DMS114 treated with DMSO at 0.1 percent for 48 hours (cell line): ENCODE measurements around the gene IRF5.
"Not testable (repeated sequence)": the region's sequence is repeated elsewhere in the genome, so short reads cannot be mapped to it uniquely, and the experiment has no call there.

Source experiments
- DNase-seq: peaks from one replicate; lab custom pipeline; 2025; ENCODE audit not compliant: unreplicated experiment; lab: John Stamatoyannopoulos, UW

Gene IRF5

DNA sequence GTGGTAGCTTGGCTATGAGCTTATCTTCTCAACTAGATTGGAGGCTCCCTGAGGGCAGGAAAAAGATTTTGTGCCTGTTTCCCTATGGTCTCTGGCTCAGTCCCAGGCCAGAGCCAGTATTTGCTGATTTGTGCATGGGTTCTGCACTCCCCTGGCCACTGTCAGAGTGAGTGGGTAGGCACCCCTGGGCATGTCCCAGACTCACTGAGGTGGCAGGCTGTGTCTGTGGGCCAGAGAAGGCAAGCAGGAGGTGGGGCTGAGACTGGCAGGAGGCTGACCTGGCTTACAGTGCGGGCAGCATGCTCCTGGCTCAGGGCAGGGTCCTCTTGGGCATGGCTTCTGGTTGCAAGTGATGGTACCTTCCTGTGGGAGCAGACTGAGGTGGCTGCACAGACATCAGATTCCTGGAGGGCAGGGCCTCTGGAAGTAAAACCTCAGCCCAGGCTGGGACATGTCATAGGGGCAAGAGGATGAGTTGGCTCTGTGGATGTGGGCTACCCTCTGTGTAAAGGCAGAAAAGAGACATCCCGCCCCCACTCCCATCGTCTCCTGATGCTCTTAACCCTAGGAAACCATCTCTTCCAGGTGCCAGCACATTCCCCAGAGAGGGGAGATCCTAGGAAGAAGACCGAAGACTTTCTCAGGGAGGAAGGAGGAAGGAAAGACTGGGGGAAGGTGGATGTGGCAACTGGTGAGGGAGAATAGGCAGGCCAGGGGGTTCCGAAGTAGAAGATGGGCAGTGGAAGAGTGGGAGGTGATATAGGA is 31.5 kb upstream of the IRF5 start:
- DNase-seq = no peak

DNA sequence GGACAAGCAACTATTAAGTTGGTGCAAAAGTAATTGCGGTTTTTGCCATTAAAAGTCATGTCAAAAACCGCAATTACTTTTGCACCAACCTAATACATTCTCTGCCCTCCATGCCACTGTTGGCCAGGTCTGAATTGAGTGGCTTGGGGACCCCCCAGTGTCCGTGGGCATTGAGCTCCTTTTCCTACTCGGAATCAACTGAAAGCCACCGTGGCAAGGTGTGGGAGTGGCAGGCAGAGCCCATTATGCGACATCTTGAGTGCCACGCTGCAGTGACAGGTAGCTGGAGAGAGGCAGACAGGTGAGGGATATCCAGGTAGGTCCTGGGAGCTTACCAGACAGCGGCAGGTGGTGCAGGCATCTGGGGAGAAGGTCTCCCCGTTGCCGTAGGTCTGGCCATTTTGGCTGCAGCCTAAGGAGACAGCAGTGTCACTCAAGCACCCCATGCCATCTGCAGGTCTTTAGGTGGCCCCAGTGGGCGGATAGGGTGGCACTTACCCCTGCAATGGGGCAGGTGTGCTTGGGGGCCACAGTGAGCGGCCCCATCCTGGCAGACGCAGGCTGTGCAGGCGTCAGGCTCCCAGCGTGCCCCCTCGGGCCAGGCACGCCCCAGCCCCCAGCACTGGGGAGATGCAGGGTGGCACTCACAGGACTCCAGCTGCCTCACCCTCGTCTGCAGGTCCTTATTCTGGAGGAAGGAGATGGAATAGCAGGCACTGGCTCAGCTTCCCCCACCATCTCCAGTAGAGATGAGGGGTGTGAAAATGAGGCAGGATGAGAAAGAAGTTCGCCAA is 30.8 kb upstream of the IRF5 start:
- DNase-seq = no peak

DNA sequence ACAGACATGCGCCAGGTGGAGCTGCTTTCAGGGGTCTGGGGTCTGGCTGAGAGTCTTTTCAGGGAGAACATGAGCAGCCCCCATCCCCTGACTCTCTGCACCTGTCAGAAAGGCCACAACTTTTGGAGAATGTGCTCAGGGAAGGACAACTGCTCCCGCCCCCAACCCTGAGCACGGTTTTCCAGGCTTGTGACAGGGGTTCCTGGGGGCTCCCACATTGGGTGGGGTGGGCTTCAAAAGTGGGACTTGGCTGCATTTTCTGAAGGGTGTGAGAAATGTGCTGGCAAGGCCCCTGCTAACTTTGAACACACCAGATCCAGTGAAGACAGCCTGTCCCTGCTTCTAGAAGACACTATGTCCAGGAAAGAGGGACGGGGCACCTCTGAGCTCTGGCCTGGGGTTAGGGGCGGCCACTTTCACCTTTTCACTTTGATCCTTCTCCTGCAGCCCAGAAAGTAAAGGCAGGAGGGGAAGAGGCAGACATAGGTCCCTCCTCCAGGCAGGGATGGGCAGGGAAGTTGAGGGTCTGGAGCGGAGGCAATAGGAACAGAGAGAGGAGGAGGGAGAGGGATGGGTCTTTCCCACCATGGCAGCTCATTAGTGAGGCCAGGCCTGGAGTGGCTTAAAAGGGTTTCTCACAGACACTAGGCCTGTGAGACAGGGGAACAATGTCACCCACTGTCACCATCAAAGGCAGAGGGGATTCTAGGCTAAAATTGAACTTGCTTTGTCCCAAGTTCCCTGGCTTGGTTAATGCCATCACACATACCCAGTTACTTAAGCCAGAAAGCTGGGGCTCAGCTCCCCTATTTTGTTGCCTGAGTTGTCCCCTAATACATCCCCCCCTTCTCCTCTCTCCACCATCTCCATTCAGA is 28.7 kb upstream of the IRF5 start:
- no peak for DNase-seq

DNA sequence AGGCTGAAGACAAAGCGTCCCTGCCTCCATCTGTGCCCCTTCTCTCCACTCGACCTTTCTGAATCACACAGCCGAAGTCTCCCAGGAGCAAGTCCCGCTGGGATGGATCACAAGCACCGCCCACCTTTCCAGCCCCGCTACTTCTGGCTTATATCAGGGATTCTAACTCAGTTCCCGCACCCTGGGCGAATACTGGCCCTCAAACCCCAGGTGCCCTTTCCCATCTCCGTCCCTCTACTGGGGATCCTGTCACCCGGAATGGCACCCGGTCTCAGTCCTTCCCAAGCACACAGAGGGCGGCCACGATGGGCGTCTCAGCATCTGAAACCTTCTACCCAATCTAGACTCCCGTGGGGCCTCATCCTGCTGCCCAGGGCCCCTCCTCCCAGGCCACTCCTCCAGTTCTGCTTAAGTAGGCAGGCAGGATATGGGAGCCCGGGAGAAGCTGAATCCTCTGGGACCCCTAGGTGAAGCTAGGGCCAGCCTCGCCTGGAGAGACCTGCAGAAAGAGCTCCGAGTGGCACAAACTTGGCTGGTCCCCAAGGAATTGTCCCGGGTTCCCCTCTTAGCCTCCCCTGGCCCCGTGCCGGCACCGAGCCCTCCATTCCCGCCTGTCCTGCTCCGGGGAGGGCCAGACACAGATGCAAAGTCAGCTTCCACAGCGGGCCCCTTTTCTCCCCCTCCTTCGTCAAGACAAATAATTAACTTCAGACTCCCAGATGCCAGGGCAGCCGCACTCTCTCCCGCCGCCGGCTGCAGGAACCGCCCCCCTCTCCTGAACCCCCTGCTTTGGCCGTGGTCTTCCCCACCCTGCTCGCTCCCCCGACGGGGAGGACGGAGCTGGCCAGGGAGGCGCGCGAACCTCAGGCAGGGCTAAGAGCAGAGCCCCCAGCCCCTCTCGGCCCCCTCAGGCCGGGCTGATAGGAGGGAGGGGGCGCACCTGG is 27.8 kb upstream of the IRF5 start:
- no peak for DNase-seq

DNA sequence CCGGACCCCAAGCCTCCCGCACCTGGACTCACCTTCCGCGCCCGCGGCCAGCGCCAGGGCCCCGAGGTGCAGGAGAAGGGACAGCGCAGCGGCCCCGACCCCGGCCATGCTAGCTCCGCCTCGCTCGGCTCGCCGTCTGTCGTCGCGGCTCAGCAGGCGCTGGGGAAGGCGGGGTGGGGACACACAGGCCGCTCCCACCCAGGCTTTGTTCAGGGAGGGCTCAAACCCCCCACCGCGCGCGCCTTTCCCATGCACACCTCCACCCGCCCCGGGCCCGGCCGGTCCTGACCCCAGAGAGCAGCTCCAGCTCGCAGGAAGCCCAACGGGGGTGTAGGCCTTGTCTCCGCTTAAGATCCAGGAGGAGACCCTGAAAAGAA is 27.2 kb upstream of the IRF5 start, which contains the start of gene KCP:
Gene KCP, minus strand, starts transcription at position 141 of the 377 bp plus-strand sequence. Its CDS starts 33 bp downstream, at position 108.
- DNase-seq = no peak

DNA sequence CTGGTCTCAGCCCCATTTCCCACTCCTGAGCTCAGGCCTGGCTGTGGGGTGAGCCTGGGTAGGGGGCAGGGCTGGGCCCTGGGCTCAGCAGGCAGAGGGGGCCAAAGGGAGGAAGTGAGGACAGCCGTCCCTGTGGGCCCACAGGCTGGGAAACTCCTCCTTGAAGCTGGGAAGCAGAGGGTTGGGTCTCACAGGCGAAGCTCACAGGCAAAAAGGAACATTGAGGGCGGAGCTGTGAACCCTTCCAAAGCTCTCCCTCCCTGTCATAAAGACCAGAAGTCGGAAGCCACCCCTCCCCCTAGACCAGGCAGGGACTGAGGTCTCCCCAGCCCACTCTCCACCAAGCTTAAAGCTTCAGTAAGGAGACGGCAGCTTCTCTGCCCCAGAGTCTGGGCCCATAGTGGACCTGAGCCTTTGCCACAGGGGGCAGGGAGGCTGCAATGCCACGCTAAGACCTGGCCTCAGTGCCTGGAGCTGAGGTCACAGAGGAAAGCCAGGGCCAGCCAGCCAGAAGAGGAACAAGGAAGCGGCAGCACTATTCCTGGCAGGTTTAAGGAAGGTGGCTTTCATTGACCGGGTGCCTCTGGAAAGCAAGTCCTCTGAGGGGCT is 26.2 kb upstream of the IRF5 start:
- no peak for DNase-seq

DNA sequence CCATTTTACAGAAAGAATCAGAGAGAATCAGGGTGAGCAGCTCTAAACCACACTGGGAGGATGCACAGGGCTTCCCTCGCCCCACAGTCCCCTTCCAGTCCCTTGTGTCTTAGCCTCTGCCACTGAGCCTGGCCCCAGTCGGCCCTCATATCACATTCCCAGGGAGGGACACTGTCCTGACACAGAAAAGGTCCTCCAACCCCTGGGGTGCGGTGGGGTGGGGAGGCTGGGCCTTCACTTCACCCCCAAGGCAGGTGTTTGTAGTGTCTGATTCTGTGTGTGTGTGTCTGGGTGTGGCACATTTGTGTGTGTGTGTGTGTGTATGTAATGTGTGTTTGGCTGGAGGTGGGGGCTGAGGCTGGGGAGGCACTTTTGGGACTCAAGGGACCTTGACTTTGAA is 25.4 kb upstream of the IRF5 start:
- no peak for DNase-seq

DNA sequence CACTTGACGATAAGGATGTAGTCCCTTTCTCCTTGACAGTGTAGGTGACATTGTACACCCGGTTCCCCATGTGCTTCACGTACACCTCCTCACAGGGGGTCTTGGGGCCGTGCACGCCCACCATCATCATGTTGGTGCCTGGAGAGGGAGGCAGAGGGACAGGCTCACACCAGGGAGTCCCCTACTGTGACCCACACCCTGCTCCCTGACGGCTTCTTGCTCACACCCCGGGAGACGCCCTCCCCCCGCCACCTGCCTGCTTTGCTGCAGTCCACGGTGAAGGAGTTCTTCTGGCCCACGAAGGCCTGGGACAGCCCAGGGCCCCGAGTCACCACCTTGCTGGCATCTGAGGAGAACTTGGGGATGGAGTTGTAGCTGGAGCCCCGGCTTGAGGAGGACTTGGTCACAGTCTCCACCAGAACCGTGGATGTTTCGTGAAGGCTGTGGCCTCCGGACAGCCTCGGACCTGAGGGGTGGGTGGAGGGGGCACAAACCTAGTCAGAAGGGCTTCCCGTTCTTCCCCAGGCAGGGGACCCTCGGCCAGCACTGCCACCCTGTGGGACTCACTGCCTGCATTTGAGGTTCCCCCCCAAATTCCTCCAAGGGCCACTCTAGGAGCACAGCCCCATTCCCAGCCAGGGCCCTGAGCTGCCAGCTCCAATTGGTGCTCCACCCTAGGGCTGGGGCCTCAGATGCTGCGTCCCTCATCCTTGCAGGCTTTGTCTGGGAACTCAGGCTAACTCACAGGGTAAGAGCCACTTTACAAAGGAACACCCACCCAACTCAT is 24.8 kb upstream of the IRF5 start:
- not testable (repeated sequence) for DNase-seq

DNA sequence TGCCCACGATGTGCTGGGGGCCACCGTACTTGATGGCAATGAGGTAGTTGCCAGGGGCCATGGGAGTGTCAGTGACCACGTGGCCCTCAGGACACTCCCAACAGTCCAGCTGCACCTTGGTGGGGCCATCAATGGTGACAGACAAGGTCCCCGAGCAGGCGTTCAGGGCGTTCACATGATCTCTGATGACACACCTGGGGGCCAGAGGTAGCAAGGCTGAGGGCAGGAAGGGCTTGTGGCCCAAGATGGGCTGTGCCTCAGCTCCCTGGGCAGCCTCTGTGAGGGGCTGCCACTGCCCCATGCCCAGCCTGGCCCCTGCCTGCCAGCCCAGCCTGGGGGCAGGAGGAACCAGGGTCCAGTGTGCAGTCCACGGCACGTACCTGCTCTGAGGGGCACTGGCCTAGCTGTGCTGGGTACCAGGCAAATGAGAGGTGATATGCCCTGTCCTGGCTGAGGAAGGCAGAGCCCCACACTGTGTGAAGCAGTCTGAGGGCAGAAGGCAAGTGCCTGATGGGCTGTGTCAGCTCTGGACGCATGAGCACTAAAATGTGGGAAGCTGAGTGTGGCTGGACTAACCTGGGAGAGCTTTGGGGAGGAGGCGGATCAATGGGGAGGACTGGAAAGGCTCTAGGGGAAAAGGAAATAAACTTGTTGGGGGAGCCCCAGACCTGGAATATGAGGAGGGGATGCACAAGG is 23.7 kb upstream of the IRF5 start:
- DNase-seq = no peak

DNA sequence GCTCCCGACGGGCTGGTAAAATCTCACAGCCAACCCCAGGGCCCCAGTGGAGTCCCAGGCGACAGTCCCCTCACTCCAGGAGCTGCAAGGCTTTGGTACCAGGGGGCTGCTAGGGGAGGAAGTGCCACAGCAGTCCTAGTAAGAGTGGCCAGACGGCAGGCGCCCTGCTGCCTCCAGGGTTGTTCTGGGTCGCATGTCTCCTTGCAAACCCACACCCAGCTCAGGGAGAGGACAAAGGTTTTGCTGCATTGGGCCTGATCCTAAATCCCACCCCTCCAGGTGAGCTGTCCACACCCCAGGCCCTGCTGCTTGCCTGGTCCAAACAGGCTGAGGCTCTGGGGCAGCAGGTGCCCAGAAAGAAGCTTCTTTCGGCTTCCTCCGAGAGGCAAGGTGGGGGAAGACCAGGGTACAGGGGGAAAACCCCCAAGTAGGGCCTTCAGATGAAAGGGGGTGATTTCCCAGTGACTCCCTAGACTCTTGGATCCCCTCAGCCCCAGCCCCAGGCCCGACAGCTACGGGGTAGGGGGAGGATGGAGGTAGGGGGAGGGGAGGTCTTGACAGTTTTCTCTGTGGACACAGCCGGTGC is 23.1 kb upstream of the IRF5 start:
- no peak for DNase-seq

DNA sequence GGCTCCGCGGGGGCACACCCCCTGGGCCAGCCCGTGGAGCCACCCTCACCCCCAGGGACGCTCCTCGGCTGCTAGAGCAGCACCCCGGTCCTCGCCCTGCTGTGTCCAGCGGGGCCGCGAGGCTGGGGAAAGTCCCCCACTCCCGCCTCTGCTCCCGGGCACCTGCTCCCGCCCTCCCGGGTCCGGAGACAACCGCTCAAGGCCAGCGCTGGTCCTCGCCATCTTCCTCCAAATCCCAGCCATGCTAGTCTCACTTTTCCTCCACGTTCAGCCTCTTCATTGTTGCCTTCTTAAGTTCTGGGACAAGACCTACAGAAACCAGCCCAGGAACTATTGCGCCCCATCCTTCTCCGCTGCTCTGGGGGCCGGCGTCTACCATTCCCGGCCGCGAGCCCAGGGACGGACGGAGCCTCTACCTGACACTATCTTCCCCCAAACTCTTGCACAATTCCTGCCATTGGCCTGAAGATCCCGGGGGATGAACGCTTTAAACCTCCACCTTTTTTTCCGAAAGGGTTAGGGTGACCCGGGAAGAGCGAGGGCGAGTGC is 22.4 kb upstream of the IRF5 start:
- DNase-seq = no peak

DNA sequence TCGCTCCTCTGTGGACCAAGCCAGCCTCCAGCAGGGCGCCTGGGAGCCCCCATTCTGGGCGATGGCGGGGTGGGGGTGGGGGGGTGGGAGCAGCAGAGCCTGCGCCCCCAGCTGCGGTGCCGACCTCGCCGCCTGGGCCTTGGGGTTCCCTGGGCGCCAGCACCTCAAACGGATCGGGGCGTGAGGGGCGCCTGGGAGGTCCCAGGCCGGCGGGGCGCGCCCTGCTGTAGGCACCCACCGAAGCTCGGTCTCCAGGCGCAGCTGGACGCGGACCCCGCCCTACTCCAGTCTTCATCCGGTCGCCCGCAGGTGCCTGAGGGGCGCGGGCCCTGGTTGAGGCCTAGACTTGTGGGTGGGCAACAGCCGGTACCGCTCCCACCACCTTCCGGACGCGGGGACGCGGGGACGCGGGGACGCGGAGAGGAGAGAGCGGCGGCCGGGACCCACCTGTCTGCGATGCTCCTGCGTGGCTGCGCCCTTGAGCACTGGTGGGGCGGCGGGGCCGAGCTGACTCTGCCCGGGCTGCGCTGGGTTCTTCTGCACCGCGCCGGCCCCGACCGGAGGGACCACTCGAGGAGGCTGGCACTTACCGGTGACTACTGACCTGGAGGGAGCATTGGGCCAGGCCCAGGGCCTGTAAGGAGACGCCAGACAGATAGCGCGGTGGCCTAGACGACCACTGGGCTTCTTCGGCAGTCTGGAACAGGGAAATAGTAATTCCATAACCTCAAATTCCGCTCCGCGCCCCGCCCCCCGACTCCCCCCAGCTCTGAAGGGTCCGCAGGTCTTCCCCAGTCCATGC is 21.7 kb upstream of the IRF5 start:
- DNase-seq = no peak

DNA sequence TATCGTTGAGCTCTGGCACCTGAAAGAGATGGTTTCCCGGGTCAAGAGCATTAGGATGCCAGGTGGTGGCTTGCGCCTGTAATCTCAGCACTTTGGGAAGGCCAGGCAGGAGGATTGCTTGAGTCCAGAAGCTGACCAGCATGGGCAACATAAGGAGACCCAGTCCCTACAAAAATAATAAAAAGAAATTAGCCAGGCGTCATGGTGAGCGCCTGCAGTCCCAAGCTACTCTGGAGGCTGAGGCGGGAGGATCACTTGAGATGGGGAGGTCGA is 21.1 kb upstream of the IRF5 start:
- no peak for DNase-seq

DNA sequence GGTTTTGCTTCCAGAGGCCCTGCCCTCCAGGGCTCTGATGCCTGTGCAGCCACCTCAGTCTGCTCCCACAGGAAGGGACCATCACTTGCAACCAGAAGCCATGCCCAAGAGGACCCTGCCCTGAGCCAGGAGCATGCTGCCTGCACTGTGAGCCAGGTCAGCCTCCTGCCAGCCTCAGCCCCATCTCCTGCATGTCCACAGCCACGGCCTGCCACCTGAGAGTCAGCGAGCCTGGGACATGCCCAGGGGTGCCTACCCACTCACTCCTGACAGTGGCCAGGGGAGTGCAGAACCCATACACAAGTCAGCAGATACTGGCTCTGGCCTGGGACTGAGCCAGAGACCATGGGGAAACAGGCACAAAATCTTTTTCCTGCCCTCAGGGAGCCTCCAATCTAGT is 20.6 kb upstream of the IRF5 start:
- no peak for DNase-seq

DNA sequence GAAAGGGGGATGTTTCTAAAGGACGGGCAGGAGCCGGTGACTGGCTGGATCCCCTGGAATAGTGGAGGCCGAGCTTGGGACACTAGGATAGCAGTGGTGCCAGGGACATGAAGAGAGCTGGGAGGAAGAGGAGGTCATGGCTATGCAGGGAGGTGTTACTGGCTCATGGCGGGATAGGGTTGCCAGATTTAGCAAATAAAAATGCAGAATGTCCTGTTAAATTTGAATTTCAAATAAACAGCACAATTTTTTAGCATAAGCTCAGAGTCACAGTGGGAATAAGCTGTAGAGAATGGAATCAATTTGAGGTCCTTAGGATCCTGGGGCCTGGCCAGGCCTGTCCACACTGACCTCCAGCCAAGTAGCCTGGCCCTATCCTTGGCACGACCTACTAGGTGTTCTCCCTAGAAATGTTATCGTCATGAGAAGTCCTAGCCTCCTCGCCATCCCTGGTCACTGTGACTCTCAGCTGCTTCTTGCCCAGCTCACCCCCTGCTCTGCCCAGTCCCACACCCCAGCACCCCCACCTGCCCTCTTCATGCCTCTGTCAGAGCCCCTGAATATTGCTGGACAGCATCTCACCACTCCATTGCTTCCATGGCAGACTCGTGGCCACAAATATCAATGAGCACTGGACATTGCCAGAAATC is 19.6 kb upstream of the IRF5 start:
- DNase-seq = no peak

DNA sequence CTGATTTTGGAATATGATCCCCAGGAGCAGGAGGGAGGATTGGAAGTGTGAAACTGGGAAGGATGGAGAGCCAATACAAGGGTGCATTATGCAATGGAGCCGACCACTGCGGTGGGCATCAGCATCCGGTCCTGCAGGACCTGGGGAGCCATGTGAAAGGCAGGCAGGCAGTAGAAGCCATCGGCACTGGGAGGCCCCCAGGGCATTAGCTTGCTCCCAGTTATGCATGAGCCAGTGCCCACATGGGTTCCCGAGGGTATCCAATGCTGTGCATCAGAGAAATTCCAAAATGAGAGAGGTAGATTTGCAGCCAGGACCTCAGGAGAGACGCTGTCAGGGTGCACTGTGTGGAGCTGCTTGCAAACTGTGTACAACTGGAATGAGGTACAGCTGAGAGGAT is 18.5 kb upstream of the IRF5 start:
- DNase-seq = no peak
